GM12873 (cell line): ENCODE results near the gene PCSK5.

Source experiments
- TF ChIP-seq, protein P1 (sequence below): IDR thresholded peaks from 2 replicates; pipeline ENCODE4 v1.5.1; 2012; ENCODE audit warnings: low read depth, mild to moderate bottlenecking, moderate library complexity, low read length, control low read depth; ENCODE audit not compliant: insufficient read depth; ENCODE audit errors: missing control alignments

PCSK5 gene

DNA sequence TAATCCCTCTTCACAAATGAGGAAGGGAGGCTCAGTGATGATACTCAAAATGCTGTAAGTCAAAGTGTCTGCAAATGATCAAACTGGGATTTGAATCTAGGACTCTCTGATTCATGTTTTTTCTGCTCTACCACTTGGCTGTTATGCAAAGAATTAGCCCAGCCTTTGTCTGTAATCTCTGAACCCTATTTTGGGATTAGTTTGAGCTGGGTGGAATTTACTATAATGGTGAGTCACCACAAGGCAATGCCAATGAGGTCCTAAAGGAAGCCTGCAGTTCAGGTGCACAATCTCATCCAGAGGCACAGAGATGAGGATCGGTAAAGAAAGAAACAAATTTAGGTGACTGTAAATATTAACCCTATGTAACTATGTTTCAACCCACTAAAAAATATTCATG lies 474.6 kb downstream of the PCSK5 start:
- TF ChIP-seq, protein P1, sequence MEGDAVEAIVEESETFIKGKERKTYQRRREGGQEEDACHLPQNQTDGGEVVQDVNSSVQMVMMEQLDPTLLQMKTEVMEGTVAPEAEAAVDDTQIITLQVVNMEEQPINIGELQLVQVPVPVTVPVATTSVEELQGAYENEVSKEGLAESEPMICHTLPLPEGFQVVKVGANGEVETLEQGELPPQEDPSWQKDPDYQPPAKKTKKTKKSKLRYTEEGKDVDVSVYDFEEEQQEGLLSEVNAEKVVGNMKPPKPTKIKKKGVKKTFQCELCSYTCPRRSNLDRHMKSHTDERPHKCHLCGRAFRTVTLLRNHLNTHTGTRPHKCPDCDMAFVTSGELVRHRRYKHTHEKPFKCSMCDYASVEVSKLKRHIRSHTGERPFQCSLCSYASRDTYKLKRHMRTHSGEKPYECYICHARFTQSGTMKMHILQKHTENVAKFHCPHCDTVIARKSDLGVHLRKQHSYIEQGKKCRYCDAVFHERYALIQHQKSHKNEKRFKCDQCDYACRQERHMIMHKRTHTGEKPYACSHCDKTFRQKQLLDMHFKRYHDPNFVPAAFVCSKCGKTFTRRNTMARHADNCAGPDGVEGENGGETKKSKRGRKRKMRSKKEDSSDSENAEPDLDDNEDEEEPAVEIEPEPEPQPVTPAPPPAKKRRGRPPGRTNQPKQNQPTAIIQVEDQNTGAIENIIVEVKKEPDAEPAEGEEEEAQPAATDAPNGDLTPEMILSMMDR = no peak

DNA sequence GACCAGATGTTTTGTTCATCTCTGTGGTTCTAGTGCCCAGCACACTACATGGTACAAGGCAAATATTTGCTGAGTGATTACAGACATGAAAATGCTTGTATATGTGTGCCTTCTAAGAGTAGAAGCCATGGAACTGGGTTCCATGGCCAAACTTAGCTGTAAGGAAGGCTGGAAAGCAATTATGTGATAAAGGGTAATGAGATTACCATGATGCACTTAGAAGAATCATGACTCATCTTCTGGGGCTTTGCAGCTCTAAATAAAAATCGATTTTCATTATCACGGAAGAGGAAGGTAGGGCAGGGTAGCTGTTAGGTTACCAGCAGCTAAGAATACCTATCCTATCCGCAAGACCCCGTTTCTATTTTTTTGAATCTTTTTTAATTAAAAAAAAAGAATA lies 475.8 kb downstream of the PCSK5 start:
- TF ChIP-seq, protein P1 = no peak

DNA sequence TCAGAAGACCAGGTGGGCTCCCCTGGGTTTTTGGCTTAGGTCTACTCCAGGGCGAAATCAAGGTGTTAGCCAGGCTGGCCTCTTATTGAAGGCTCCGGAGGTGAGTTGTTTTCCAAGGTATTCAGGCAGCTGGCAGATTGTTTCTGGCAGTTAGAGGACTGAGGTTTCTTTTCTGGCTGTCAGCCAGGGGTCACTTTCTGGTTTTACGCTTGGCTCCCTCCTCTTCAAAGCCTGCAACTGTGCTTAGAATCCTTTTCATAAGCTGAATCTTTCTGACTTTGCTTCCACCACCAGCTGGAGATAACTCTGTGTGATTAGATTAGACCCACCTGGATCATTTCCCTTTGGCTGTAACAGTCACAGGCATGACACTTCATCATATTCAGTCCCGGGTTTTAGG lies 479.1 kb downstream of the PCSK5 start:
- TF ChIP-seq, protein P1 = no peak

DNA sequence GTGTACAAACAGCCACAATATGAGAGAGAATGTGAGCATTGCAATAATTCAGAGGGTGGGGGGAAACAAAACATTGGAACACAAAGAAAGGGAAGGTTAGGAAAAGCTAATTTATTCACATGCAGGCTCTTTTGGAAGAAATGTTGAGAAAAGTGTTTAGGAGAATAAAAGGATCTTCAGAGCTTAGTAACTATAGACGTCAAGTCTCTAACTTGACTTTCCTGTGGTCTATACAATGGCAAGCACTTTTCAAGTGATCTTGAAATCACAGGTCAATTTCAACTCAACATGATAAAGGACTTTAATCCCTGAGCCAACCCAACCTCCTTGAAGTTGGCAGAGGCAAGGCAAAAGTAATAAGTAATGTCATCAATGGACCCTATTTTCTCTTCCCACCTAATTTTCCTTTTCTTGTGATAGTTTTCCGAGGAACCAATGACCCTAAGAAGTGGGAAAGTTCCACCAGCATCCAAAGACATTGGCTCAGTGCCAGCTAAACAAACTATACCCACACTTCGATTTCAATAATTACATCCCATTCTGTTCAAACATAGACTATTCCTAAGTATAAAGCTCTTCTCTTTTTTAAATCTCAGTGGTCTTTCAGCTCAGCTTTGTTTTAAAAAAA lies 480.0 kb downstream of the PCSK5 start:
- TF ChIP-seq, protein P1 = no peak

DNA sequence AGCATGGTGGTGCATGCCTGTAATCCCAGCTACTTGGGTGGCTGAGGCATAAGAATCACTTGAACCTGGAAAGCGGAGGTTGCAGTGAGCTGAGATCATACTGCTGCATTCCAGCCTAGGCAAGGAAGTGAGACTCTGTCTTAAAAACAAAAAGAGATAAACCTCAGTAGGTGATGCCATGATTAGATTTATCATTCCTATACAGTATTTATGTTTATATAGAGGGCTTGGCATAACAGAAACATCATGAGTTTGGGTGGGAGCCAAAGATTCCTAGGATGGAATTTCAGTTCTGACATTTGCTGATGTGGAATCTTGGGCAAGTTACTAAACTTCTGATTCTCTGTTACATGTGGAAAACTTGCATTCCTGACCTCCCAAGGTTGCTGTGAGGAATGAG lies 481.4 kb downstream of the PCSK5 start:
- TF ChIP-seq, protein P1 = no peak

DNA sequence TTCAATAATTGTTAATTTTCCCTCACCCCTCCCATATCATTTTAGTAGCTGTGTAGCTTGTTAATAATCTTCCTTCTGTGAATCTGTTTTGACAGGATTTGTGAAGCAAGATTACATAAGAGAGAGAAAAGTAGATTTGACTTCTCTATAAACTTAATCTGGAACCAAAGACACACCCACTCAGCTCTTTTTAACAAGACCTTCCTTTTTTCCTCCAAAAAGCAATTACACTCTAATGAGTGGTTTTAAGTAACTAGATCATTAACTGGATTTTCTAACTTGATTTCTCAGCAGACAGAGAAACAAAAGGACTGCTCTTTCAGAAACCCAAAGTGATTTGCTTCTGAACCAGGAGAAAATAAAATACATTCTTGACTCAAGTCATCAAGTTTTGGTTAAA lies 481.9 kb downstream of the PCSK5 start:
- TF ChIP-seq, protein P1 = no peak

DNA sequence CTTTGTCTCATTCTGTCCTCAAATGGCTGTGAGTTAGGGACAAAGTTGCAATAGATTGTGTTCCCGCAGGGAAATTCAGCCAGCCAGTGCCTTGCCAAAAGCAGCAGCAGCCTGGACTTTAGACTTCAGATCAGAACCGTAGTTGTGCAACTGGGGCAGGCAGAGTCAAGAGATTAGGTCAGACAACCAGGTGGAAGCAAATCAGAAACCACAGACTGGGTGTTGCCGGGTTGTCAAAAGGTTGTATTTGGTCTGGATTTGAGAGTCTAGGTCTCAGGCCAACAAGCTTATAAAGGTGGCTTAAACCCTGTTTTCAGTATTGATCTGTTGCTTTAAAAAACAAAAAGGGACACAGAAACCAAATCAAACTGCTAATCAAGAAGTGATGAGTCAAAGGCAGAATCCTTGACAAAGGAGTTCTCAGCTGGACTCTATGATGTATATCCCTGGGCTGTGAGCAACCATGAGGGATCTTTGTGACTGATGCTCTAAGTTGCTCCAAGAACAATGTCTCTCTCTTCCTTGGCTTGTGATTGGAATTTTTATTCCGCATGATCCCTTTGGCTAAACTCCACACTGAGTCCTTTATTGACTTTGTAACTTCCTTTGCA lies 482.8 kb downstream of the PCSK5 start:
- TF ChIP-seq, protein P1 = no peak
